GM12864 (cell line): ENCODE measurements around the gene KIAA1671.

Experiments
- DNase-seq: peaks from one replicate; pipeline ENCODE4 v3.0.0-alpha.2; 2011; ENCODE audit warnings: low read depth
- H3K4me3 ChIP-seq: 2 replicates; pipeline ENCODE4 v1.5.1; 2011; ENCODE audit warnings: mild to moderate bottlenecking, low read depth, low read length, control low read depth
- TF ChIP-seq, protein P1 (sequence below): IDR thresholded peaks from 2 replicates; pipeline ENCODE4 v1.5.1; 2011; ENCODE audit warnings: low read depth, mild to moderate bottlenecking, moderate library complexity, low read length, control low read depth, inconsistent platforms; ENCODE audit errors: missing control alignments

KIAA1671 gene

DNA sequence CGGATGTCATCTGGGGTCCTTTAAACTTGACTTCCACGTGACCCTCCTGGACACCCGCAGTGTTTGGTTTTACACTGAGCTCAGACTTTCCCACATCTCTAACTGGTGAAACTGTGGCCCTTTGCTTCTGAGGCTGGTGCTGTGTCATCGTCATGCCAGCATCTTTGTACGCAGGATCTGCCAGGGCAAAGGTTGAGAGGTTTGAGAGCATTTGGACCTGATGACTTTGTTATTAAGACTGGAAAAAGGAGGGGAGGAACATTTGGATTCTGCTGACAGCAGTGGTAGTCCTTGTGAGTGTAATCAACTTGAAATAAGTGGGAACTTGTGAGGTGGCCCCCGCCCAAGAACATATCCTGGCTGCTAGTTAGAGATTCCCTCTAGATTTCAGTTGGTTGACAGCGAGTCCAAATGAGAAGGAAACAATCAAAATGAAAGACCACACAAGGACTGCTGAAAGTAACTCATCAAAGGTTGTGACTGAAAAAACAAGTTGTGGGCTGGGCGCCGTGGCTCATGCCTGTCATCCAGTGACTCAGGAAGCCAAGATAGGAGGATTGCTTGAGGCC, 102.5 kb downstream of the KIAA1671 start:
- no peak overlapping the region for H3K4me3 ChIP-seq
- no peak for DNase-seq
- TF ChIP-seq, protein P1, sequence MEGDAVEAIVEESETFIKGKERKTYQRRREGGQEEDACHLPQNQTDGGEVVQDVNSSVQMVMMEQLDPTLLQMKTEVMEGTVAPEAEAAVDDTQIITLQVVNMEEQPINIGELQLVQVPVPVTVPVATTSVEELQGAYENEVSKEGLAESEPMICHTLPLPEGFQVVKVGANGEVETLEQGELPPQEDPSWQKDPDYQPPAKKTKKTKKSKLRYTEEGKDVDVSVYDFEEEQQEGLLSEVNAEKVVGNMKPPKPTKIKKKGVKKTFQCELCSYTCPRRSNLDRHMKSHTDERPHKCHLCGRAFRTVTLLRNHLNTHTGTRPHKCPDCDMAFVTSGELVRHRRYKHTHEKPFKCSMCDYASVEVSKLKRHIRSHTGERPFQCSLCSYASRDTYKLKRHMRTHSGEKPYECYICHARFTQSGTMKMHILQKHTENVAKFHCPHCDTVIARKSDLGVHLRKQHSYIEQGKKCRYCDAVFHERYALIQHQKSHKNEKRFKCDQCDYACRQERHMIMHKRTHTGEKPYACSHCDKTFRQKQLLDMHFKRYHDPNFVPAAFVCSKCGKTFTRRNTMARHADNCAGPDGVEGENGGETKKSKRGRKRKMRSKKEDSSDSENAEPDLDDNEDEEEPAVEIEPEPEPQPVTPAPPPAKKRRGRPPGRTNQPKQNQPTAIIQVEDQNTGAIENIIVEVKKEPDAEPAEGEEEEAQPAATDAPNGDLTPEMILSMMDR, result no peak

GRCh38 chr22:25057013-25057881, 104.7 kb downstream of the KIAA1671 start:
- TF ChIP-seq, protein P1, result peak; percentile 98
- DNase-seq, result no peak
- H3K4me3 ChIP-seq, result no peak overlapping the region

GRCh38 chr22:25059438-25059837, 106.9 kb downstream of the KIAA1671 start:
- no peak for DNase-seq
- no peak overlapping the region for H3K4me3 ChIP-seq
- TF ChIP-seq, protein P1, result no peak

DNA sequence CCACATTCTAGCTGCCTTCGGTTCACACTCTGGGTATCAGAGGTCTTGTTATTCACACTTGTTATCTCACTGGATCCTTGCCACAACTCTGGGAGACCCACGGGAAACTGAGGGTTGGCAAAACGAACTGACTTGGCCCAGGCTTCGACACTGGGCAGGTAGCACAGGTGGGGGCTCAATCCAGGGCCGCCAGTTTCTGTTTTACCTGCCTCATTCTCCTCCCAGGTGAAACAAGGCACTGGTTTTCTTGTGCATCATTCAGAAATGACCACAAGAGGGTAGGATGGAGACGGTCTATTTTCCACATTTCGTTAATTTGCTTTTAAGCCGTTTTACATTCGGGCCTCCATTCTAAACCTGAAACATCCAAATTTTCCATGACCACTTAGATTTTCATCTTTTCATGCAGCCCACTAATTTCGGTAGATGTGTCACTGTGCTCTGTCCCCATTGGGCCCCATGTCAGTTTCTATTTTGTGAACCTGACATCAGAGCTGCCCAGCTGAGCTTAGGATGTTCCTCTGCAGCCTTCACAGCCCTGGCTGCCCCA, 108.1 kb downstream of the KIAA1671 start:
- H3K4me3 ChIP-seq, result no peak overlapping the region
- TF ChIP-seq, protein P1, result peak; percentile 39
- no peak for DNase-seq

GRCh38 chr22:25061134-25061533, 108.6 kb downstream of the KIAA1671 start:
- H3K4me3 ChIP-seq, result no peak overlapping the region
- TF ChIP-seq, protein P1, result no peak
- no peak for DNase-seq

- H3K4me3 ChIP-seq, result no peak overlapping the region
- TF ChIP-seq, protein P1, result no peak
- DNase-seq, result no peak
These were observed 109.3 kb downstream of the KIAA1671 start for GRCh38 chr22:25061605-25062376.
